HL-60 (cell line): ENCODE measurements around the gene IL1A.

Source experiments
- DNase-seq, 2 experiments: peaks; one replicate each; pipeline ENCODE4 v3.0.0-alpha.2; 2010 to 2020; ENCODE audit warnings: low read depth in 1 of 2, low spot score in 1 of 2
- H3K27ac ChIP-seq: fragments of 250-450 bp; sonication (Bioruptor Pico); replicated peaks from 2 replicates; pipeline ENCODE4 v1.5.1; 2020; ENCODE audit warnings: mild to moderate bottlenecking, moderate library complexity
- H3K27me3 ChIP-seq: fragments of 250-450 bp; sonication (Bioruptor Pico); 2 replicates; pipeline ENCODE4 v1.5.1; 2021; ENCODE audit warnings: mild to moderate bottlenecking, moderate library complexity; ENCODE audit not compliant: insufficient read depth, poor library complexity, severe bottlenecking
- H3K4me3 ChIP-seq: replicated peaks from 2 replicates; pipeline ENCODE4 v1.5.1; 2011; ENCODE audit warnings: mild to moderate bottlenecking, control low read depth, low read length; ENCODE audit not compliant: insufficient read depth
- GABPA ChIP-seq: IDR thresholded peaks from 2 replicates; pipeline ENCODE4 v1.6.1; 2012; ENCODE audit warnings: low read depth
- POLR2AphosphoS5 ChIP-seq: IDR thresholded peaks from 2 replicates; pipeline ENCODE4 v1.6.1; 2012; ENCODE audit warnings: low read depth
- REST ChIP-seq: IDR thresholded peaks from 2 replicates; pipeline ENCODE4 v1.6.1; 2012; ENCODE audit warnings: low read depth; ENCODE audit not compliant: insufficient replicate concordance
- SPI1 ChIP-seq: IDR thresholded peaks from 2 replicates; pipeline ENCODE4 v1.6.1; 2012; ENCODE audit warnings: low read depth, mild to moderate bottlenecking, borderline replicate concordance
- TF ChIP-seq, protein P1 (sequence below): IDR thresholded peaks from one replicate; pipeline ENCODE4 v1.5.1; 2011; ENCODE audit warnings: low read length, control low read depth, inconsistent platforms; ENCODE audit not compliant: insufficient read depth

IL1A gene

DNA sequence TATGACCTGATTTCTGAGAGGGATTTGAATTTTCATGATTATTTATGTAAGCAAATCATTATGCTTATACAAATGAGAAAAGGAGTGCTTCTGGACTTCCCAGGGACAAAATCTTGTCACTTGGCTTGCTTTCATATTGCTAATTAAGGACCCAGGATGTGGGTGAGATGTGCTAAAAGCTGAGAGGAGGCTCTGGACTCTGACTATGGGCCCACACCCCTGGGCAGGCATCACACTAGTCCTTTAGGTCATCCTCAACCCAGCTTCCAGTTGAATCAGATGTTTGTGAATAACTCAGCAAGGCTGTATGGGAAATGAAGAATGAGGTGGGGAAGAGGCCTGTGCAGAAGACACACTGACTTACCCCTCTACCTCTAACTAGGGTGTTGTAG, 40.4 kb upstream of the IL1A start:
- Histone ChIP-seq H3K27ac (no peak overlapping the region), H3K4me3 (no peak overlapping the region), H3K27me3 (no peaks in the 10 kb centered on the region)
- DNase-seq = no peak
- no peak for TF ChIP-seq GABPA
- TF ChIP-seq, protein P1, sequence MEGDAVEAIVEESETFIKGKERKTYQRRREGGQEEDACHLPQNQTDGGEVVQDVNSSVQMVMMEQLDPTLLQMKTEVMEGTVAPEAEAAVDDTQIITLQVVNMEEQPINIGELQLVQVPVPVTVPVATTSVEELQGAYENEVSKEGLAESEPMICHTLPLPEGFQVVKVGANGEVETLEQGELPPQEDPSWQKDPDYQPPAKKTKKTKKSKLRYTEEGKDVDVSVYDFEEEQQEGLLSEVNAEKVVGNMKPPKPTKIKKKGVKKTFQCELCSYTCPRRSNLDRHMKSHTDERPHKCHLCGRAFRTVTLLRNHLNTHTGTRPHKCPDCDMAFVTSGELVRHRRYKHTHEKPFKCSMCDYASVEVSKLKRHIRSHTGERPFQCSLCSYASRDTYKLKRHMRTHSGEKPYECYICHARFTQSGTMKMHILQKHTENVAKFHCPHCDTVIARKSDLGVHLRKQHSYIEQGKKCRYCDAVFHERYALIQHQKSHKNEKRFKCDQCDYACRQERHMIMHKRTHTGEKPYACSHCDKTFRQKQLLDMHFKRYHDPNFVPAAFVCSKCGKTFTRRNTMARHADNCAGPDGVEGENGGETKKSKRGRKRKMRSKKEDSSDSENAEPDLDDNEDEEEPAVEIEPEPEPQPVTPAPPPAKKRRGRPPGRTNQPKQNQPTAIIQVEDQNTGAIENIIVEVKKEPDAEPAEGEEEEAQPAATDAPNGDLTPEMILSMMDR = no peak
- TF ChIP-seq REST = no peak
- no peak for TF ChIP-seq SPI1
- no peak for TF ChIP-seq POLR2AphosphoS5

DNA sequence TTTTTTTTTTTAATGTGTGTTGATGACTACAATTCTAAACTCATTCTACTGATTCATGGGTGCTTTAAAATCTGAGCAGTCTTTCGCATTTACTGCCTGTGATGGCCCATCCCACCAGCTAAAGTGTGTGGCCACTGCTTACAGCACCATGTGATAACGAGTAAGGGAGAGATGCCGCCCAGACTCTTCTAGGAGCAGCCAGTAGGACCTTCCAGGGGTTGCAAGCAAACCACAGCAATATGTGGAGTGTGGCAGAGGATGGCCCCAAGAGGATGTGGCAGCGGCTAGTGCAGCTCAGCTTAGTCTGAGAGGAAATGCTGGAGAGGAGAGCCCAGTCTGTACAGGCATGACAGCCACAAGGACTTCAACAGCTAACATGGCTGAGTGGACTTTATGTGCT, 37.4 kb upstream of the IL1A start:
- H3K4me3 ChIP-seq = no peak overlapping the region
- H3K27ac ChIP-seq = no peak overlapping the region
- H3K27me3 ChIP-seq = no peaks in the 10 kb centered on the region
- DNase-seq = peak in 1 of 2 experiments; percentile 70
- TF ChIP-seq SPI1 (peak; percentile 43; the same call in 1 of the 2 replicates), REST (no peak)

DNA sequence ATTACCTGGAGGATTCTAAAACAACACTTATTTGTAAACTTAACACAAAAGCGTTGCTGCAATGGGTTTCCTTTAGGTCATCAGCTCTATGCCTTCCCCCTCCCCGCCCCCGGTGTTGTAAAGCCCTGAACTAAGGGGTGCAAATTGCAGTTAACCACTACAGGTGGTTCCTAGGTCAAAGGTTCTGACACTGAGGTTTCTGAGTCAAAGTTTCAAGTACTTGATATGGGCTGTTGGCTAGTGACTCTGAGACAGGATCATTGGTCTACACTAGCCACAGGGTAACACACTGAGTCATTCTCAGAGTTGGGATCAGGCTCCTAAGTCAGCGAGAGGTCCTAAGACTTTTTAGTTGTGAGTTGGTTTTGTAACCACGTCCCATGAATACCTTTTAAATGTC, 36.8 kb upstream of the IL1A start:
- Histone ChIP-seq H3K27me3 (no peaks in the 10 kb centered on the region), H3K27ac (no peak overlapping the region), H3K4me3 (no peak overlapping the region)
- DNase-seq = no peak
- TF ChIP-seq, protein P1 = no peak
- no peak for TF ChIP-seq SPI1
- no peak for TF ChIP-seq GABPA
- no peak for TF ChIP-seq POLR2AphosphoS5
- no peak for TF ChIP-seq REST

DNA sequence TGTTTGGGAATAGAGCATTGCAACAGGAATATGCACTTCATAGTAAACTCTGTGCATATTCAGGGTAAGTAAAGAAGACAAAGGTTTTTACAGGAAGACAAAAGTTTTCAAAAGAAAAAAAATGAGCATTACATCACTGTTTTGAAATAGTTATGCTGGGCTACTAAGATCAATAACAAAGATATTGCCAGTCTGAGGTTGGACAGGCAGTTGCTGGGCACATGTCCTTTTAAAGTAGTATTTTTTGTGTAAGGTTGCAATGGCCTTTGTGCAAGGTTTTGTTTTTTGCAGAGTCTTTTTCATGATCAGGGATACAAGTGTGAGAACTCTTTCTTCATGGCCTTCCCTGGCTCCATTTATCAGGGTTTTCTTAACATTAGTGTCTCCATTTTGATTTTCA, 36.0 kb upstream of the IL1A start:
- TF ChIP-seq, protein P1 = no peak
- TF ChIP-seq SPI1 = no peak
- no peak for TF ChIP-seq GABPA
- no peak for TF ChIP-seq REST
- TF ChIP-seq POLR2AphosphoS5 = no peak
- Histone ChIP-seq H3K27ac (no peak overlapping the region), H3K27me3 (no peaks in the 10 kb centered on the region), H3K4me3 (no peak overlapping the region)
- DNase-seq = no peak
